Left kidney (tissue), 2 donors: ENCODE results near the gene TRIP6. TPM values are rescaled to one million over a fixed set of nuclear protein-coding genes. Genes with fewer than 3 reads are reported as not detected.
A peak's percentile ranks its signal among the peaks of the same experiment; 100 is the strongest.
"Not testable (repeated sequence)": the region's sequence is repeated elsewhere in the genome, so short reads cannot be mapped to it uniquely, and the experiment has no call there.

Experiments
- DNase-seq: peaks from one replicate; pipeline ENCODE4 v3.0.0-alpha.2; 2013
- polyA plus RNA-seq: library from polyadenylated mRNA; unstranded; fragments of 120-200 nt; gene quantifications from one replicate; pipeline ENCODE4 v1.2.1, GENCODE V29; 2013; ENCODE audit not compliant: insufficient read length

Gene TRIP6
- polyA plus RNA-seq, 1 donor = 67.8 TPM

DNA sequence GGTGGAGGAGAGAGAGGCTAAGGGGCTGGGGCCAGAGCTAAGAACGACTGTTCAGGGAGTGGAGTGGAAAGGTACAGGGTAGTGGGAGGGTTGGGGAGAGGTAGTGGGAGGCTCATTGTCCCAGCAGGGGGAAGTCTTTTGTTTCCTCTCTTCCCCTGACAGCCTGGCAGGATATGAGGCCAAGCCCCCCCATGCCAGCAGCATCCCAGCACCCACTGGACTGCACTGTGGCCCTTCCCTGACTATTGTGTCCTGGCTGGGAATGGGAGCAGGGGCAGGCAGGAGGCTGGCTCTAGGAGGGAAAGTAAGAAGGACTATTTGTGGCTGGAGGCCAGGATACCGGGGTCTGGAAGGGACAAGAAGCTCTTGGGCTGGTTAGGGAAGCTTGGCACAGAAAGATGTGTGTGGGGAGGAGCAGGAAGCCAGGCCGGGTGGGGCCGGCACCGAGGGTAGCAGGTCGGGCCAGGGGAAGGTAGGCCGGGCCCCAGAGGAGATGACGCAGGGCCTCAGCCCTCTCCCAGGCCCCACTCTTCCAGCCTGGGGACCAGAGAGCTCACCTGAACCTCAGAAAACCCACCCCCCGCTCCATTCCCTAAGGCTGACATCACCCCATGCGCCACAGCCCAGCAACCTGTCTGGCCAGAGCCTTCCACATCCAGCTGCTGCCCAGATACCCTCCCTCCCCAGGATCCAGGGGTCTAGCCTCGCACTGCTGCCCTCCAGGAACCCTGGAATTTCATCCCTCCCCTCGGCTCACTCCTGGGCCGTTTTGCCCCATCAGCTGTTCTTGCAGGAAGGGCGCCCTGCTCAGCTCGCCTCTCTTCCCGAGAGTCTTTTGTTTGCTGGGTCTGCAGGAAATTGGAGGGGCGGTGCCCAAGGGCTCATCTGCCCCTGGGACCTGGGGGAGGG lies 31.0 kb upstream of the TRIP6 start:
- peak; percentile 77 for DNase-seq

DNA sequence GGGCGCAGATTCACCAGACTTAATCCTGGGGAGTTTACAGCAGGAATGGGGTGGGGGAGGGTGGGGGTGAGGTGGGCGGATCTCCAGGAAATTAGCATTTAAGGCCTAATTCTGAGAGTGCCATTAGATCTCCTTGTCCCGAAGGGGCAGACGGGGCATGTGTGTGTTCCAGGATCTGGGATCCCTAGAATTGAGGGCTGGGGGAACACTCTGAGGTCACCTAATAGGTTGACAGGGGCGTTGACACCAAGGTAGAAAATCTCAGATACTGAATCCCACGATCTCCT lies 30.4 kb upstream of the TRIP6 start:
- DNase-seq = no peak

DNA sequence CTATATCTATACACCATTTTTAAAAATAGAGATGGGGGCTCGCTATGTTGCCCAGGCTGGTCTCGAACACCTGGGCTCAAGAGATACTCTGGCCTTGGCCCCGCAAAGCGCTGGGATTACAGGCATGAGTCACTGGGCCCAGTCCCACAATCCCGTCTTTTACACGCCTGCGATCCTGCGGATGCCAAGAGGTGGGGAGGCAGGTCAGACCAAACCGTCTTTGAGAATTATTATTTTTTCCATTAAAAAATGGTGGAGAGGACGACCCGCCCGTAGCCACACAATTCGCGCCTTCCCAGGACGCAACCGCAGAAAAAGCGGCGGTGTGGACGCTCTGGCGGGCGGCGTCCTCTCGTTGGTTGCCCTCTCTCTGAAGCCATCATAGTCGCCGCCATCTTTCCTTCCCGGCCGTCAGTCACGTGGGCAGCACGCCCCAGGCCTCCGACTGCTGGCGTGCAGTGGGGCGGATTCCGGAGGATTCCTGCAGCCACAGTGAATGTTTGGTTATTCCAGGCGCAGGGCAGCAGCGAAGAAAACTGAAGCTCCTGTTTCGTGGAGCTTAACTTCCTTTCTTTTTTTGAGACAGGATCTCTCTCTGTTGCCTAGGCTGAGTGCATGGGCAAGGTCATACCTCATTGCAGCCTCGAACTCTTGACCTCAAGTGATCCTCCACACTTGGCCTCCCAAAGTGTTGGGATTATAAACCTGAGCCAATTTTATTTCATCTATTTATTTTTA lies 29.9 kb upstream of the TRIP6 start:
- DNase-seq = peak; percentile 91

DNA sequence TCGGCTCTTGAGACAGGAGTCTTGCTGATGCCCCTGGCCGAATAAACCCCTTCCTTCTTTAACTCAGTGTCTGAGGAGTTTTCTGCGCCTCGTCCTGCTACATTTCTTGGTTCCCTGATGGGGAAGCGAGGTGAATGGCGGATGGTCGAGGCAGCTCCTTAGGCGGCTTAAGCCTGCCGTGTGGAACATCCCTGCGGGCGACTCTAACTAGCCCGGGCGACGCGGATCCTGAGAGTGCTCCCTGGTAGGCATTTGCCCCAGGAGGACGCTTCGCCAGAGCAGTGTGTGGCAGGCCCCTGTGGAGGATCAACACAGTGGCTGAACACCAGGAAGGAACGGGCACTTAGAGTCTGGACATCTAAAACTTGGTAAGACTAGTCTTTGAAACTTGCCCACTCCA lies 27.8 kb upstream of the TRIP6 start:
- no peak for DNase-seq

DNA sequence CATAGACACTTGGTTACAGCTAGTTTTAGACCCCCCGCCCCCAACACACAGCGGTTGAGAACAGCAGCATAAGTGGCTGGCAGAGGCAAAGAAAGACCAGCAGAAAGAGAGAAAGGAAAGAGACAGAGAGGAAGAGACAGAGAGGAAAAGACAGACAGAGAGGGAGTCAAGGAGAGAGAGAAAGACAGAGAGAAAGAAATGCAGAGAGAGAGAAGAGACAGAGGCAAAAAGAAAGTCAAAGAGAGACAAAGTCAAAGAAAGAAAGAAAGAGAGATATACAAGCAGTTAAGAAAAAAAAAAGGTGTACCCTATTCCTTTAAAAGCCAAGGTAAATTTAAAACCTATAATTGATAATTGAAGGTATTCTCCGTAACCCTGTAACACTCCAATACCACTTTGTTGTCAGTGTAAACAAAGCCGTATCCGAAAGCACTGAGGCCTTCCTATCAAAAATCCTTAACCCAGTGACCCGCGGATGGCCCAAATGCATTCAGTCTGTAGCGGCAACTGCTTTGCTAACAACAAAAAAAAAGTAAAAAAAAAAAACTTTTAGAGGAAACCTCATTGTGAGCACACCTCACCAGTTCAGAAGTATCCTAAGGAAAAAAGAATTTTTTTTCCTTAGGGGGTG lies 26.6 kb upstream of the TRIP6 start:
- DNase-seq = no peak

DNA sequence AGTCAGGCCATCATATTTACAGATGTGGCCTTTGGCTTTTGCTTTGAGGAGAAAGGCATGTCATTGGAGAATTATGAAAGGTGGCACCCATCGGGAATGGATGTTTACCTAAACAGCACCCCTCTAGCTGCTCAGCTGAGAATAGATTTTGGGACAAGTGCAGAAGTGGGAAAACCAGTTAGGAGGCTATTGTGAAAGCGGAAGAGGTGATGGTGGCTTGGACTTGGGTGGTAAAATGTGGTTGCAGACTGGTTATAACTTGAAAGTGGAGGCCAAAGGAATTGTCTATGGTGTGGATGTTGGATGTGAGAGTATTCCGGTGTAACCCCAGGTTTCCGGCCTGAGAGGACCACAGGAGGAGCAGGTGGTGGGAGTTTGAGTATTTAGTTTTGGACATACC lies 19.8 kb upstream of the TRIP6 start:
- no peak for DNase-seq

DNA sequence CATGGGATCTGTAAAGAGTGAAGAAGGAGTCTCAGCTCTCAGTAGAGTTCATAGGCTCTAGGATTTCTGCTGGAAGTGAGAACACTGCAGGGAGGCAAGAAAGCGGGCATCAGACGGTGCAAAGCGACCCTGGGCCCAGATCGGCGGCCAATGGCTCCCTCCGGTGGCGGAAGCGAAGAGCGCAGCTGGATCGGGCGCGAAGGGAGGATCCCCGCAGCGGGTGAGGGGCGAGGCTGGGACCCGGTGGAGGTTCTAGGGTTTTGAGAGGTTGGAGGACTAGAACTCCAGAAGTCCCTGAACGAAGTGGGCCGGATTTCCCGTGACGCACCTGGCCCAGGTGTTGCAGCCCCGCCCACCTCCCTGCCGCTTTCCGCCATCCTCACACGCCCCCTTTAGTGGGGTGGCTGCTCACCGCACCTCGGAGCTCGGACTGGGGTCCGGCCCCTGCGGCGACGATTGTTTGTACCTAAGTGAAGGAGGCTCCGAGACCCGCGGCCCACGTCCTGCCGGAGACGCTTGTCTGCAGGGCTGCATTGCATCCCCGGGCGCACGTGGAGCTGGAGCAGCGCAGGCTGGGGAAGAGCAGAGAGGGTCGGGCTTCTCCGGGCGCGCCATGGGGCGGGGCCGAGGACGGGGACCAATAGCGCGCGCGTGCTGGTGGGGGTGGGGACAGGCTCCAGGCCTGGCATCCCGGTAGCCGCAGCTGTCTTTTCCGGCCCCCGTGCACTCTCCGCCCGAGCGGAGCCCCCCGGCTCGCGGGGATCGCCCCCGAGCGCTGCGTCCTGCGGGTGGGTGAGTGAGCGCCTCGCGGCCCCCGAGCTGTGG lies 14.9 kb upstream of the TRIP6 start, which contains the start of gene SLC12A9:
Gene SLC12A9 (plus strand): TSS at position 666 of the 825 bp plus-strand sequence. CDS start 1,485 bp downstream, outside the sequence.
- DNase-seq = peak; percentile 86

DNA sequence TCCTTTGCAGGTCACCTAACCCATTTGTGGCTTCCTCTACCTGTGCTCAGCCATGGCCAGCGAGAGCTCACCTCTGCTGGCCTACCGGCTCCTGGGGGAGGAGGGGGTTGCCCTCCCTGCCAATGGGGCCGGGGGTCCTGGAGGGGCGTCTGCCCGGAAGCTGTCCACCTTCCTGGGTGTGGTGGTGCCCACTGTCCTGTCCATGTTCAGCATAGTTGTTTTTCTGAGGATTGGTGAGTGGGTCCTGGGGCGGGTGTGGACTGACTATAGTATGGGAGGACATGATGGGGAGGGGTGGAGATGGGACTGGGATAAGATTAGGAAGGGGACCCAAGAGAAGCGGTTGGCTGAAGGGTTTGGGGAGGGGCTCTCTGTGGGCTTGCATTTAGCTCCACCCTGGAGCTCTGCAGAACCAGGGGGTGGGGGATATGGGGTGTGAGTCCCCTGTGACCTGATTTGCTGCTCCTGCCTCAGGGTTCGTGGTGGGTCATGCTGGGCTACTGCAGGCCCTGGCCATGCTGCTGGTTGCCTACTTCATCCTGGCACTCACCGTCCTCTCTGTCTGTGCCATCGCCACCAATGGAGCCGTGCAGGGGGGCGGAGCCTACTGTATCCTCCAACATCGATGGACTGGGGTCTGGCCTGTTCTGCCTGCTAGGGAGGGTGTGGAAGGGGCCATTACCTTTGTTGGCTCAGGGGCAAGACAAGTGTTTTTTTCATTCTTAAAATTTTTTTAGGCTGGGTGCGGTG lies 12.9 kb upstream of the TRIP6 start:
- DNase-seq = no peak

DNA sequence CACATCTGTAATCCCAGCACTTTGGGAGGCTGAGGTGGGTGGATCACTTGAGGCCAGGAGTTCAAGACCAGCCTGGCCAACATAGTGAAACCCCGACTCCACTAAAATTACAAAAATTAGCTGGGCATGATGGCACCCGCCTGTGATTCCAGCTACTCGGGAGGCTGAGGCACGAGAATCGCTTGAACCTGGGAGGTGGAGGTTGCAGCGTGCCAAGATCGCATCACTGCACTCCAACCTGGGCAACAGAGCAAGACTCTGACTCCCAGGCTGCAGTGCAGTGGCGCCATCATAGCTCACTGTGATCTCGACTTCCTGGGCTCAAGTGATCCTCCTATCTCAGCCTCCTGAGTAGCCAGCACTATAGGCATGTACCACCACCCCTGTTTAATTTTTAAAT lies 12.3 kb upstream of the TRIP6 start:
- DNase-seq = not testable (repeated sequence)

DNA sequence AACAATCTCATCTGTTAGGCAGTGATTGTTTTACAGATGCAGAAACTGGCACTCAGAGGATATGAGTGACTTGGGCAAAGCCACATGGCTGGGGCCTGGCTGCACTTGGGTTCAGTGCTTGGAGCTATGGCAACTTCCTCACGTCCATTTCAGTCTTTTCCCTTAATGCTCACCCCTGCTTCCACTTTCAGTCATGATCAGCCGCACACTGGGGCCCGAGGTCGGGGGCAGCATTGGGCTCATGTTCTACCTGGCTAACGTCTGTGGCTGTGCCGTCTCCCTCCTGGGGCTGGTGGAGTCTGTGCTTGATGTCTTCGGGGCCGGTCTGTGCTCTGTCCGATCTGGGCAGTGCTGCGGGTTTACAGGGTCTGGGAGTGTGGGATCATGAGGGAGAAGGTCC lies 11.7 kb upstream of the TRIP6 start:
- no peak for DNase-seq

DNA sequence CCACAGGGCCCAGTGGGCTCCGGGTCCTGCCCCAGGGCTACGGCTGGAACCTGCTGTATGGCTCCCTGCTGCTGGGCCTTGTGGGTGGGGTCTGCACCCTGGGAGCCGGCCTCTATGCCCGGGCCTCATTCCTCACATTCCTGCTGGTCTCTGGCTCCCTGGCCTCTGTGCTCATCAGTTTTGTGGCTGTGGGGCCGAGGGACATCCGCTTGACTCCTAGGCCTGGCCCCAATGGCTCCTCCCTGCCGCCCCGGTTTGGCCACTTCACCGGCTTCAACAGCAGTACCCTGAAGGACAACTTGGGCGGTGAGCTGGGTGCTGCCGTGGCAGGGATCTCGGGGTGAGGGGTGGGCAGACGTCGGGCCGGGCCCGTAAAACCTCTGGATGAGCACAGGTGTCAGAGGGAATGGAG lies 10.3 kb upstream of the TRIP6 start:
- no peak for DNase-seq

DNA sequence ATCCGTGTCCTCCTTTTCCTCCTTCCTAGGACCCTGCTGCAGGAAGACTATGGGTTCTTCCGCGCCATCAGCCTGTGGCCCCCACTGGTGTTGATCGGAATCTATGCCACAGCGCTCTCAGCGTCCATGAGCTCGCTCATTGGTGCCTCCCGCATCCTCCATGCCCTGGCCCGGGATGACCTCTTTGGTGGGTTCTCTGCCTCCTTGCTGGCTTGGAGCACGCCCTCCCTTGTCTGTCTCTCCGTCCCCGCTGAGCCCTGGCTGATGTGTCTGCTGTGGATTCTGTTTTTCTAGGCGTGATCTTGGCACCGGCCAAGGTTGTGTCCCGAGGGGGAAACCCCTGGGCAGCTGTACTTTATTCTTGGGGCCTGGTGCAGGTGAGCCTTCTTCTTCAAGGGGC lies 7.3 kb upstream of the TRIP6 start:
- no peak for DNase-seq

DNA sequence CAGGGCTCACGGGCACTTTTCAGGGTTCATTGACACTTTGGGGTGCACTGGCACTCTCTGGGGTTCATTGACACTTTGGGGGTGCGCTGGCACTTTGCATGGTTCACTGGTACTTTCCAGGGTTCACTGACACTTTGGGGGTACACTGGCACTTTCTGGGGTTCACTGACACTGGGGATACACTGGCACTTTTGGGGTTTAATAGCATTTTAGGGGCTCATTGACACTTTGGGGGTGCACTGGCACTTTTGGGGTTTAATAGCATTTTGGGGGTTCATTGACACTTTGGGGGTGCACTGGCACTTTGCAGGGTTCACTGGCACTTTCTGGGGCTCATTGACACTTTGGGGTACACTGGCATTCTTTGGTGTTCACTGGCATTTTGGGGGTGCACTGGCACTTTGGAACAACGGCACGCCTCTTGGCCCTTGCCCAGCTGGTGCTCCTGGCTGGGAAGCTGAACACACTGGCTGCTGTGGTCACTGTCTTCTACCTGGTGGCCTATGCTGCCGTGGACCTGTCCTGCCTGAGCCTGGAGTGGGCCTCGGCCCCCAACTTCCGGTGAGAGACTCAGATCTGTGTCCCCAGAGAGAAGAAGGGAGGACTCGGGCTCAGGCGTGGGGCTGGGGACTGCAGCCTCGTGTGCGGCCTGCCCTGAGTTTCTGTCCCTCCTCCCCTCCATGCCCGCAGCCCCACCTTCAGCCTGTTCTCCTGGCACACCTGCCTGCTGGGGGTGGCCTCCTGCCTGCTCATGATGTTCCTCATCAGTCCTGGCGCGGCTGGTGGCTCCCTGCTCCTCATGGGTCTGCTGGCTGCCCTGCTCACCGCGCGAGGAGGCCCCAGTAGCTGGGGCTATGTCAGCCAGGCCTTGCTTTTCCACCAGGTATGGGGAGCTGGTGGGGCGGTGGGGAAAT lies 6.2 kb upstream of the TRIP6 start:
- no peak for DNase-seq

DNA sequence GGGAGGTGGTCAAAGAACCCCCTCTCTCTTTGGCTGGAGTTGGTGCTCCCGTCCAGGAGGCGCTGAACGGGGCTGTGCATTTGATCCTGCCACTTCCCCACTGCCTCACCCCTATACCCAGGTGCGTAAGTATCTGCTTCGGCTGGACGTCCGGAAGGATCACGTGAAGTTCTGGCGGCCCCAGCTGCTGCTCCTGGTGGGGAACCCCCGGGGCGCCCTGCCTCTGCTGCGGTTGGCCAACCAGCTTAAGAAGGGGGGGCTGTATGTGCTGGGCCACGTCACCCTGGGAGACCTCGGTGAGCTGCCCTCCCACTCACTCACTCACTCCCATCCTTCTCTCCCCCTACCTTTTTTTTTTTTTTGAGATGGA lies 5.6 kb upstream of the TRIP6 start:
- no peak for DNase-seq

DNA sequence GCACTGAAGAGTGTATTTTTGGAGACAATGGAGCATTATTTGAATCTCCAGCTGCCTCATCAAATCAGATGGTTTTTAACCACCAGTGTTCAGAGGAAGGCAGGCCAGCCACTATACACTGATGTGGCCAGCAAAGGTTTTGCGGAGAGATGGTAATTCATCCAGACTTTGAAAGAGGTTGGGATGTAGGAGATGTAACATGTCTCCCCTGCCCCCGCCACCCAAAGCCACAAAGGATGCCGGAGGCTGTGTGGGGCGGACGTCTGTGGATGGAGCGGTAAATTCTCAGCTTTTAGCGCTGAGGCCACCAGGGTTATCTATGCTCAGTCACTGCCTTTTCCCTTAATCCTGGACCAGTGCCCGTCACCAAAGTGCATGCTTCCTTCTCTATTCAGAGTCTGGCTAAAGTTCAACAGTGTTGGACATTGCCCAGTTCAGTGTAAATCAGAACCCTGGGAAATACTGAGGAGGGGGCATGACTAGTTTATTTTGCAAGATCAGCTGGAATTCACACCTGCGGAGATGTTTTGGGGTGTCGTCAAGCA lies 3.7 kb upstream of the TRIP6 start:
- no peak for DNase-seq

DNA sequence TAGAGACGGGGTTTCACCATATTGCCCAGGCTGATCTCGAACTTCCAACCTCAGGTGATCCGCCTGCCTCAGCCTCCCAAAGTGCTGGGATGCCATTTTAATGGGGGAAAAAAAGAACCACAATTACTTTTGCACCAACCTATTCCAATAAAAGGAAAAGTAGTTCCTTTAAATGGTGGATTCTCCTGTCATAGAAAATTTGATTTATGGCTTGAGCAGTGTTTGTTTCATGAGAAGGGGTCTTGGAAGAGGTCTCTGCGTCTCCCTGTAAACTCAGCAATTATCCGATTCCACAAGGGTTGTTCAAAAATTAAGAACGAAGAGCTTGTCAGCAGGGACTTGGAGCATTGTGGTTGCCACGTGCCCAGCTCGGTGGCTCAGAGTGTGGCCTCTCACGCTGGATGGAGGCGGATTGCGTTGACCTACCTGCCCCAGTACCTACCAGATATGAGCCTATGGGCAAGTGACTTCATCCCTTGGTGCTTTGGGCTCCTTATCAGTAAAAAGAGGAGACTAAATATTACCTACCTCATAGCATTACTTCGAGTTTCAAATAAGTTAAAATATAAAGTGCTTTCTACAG lies 2.8 kb upstream of the TRIP6 start:
- DNase-seq = no peak

DNA sequence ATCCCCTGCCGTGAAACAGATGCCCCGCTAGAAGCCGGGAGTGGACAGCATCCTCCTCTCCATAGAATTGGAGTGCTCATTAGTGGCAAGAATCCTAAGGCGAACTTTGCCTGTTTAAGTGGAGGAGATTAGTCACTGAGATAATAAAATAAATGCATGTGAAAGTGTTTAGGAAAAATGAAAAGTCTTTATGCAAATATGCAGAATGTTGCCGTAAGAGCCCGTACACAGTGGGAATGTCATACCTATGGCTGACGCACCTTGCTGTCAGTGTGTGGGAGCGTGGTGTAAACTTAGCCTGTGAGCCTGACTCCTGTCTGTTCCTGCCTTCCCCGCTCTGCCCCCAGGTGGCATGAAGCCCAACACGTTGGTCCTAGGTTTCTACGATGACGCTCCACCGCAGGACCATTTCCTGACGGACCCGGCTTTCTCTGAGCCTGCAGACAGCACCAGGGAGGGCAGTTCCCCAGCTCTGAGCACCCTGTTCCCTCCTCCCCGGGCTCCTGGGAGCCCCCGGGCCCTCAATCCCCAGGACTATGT lies 1.7 kb upstream of the TRIP6 start:
- DNase-seq = no peak

DNA sequence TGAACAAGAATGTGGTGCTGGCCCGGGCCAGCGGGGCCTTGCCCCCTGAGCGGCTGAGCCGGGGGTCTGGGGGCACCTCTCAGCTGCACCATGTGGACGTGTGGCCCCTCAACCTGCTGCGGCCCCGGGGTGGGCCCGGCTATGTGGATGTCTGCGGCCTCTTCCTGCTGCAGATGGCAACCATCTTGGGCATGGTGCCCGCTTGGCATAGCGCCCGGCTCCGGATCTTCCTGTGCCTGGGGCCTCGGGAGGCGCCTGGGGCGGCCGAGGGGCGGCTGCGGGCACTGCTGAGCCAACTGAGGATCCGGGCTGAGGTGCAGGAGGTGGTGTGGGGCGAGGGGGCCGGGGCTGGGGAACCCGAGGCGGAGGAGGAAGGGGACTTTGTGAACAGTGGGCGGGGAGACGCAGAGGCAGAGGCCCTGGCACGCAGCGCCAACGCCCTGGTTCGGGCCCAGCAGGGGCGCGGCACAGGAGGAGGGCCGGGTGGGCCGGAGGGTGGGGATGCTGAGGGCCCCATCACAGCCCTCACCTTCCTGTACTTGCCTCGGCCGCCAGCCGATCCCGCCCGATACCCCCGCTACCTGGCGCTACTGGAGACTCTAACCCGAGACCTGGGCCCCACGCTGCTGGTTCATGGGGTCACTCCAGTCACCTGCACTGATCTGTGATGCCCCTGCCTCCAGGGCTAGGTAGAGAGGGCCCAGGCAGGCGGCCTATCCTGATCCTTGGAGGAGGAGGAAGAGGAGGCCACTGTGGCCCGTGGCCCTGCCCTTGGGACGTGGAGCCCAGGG lies 1.1 kb upstream of the TRIP6 start:
- no peak for DNase-seq

DNA sequence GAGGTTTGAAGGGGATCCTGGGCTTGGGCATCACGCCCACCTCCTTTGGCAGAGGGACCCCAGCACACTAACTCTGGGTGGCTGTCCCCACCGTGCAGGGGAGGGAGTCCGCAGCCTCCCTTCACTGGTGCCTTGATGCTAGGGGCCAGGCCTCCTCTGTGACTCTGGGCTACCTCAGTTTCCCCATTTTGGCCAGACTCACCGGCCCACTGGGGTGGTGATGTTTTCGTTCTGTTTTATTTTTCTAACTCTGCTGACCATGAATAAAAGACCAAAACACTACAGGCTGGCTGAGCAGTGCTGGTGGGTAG lies 503 bp upstream of the TRIP6 start:
- no peak for DNase-seq
